ENCODE data around the gene AP3M1.

DNA sequence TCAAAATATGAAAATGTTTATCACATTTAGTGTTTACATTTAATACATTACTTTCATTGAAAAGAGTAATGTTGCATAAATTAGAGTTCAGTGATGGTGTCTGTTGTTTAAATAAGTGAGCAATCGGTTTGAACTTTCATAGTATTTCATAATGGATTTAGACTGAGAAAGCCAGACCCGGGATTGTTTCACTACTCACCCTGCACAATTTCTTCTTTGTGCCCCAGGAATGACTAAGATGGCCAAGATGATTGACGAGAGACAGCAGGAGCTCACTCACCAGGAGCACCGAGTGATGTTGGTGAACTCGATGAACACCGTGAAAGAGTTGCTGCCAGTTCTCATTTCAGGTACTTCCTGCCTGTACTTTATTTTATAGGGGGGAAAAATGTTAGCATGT, 78.1 kb downstream of the AP3M1 start:
- TF ChIP-seq TEAD4 (IDR thresholded peaks at IDR 0.05; ENCODE audit: borderline replicate concordance, insufficient read depth) = no peak
- TF ChIP-seq, protein P1, sequence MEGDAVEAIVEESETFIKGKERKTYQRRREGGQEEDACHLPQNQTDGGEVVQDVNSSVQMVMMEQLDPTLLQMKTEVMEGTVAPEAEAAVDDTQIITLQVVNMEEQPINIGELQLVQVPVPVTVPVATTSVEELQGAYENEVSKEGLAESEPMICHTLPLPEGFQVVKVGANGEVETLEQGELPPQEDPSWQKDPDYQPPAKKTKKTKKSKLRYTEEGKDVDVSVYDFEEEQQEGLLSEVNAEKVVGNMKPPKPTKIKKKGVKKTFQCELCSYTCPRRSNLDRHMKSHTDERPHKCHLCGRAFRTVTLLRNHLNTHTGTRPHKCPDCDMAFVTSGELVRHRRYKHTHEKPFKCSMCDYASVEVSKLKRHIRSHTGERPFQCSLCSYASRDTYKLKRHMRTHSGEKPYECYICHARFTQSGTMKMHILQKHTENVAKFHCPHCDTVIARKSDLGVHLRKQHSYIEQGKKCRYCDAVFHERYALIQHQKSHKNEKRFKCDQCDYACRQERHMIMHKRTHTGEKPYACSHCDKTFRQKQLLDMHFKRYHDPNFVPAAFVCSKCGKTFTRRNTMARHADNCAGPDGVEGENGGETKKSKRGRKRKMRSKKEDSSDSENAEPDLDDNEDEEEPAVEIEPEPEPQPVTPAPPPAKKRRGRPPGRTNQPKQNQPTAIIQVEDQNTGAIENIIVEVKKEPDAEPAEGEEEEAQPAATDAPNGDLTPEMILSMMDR (IDR thresholded peaks at IDR 0.05) = no peak
- no peak for TF ChIP-seq SIN3A (IDR thresholded peaks at IDR 0.05; ENCODE audit: borderline replicate concordance, low read depth, low read length)
- TF ChIP-seq, protein P2, sequence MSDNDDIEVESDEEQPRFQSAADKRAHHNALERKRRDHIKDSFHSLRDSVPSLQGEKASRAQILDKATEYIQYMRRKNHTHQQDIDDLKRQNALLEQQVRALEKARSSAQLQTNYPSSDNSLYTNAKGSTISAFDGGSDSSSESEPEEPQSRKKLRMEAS (IDR thresholded peaks at IDR 0.05; ENCODE audit: low read depth) = no peak
- no peak for TF ChIP-seq RAD21 (IDR thresholded peaks at IDR 0.05; ENCODE audit: low read length)
- TF ChIP-seq JUND (IDR thresholded peaks at IDR 0.05) = no peak
- no peak for TF ChIP-seq FOXM1 (IDR thresholded peaks at IDR 0.05; ENCODE audit: low read depth)
- TF ChIP-seq GATA2 (CRISPR knock-in tag; IDR thresholded peaks at IDR 0.05) = no peak
- TF ChIP-seq EP300 (IDR thresholded peaks at IDR 0.05; ENCODE audit: borderline replicate concordance in 1 of 2, low read depth in 1 of 2, low read length in 1 of 2) = no peak
- TF ChIP-seq POLR2AphosphoS5 (IDR thresholded peaks at IDR 0.05; ENCODE audit: low read depth, low read length) = no peak
